ENCODE results near the gene RALA. TPM values are rescaled to one million over a fixed set of nuclear protein-coding genes. Genes with fewer than 3 reads are reported as not detected.

The RALA gene
- total and polyA plus RNA-seq, 7 experiments from 2014 or later, result 24.8 to 48.2 (median 40.2) TPM

GRCh38 chr7:39608278-39608677 is 15.1 kb upstream of the RALA start:
- Mint-ChIP-seq H3K27me3 (peaks cover 0 to 23% (median 15%) of the 10 kb centered on the region in 5 donors), H3K9me3 (peaks cover 0 to 12% (median 4%) of the 10 kb centered on the region in 11 donors), H3K36me3 (peaks cover 0 to 18% (median 7%) of the 10 kb centered on the region in 5 donors), H3K27ac (peak overlapping the region in 6 of 9 donors; percentile 30 to 77 (median 58)), H3K4me1 (peaks cover 21 to 75% (median 65%) of the 10 kb centered on the region in 7 donors), H3K4me3 (peak overlapping the region in 9 of 10 donors; percentile 1 to 67 (median 43))
- H3K9me3 ChIP-seq (ENCODE audit: control insufficient read depth in 2 of 3, low read length in 3 of 3), result no peaks in the 10 kb centered on the region
- peaks cover 0 to 22% of the 10 kb centered on the region in 2 donors for H3K4me1 ChIP-seq (ENCODE audit: control insufficient read depth in 2 of 2, insufficient read depth in 2 of 2, low read length in 2 of 2)
- ATAC-seq, result no peak
- ChIA-PET CTCF (no interaction called here), POLR2A (interaction anchor here (0.5 to 2.3 kb wide), 5 partner anchors 12 to 127 kb away, joined by 3 to 7 read pairs (median 4); no protein-coding TSS in a partner anchor)
- H3K27ac ChIP-seq (ENCODE audit: low read depth, low read length), result no peak overlapping the region
- H3K27me3 ChIP-seq (ENCODE audit: control insufficient read depth in 2 of 2, insufficient read depth in 2 of 2, low read length in 2 of 2), result no peaks in the 10 kb centered on the region
- intact Hi-C loops (cut with micrococcal nuclease), result loop anchor here (2.0 to 10.0 kb wide), 2 partner anchors 15 to 1433 kb away; partner anchors contain the start of genes RALA (in 1 of the 2) and STARD3NL (in 1 of the 2)
- H3K36me3 ChIP-seq (ENCODE audit: control insufficient read depth in 2 of 3, insufficient read depth in 3 of 3, low read length in 3 of 3), result no peaks in the 10 kb centered on the region
- DNase-seq, result no peak
- no peak overlapping the region for H3K4me3 ChIP-seq (ENCODE audit: low read length)

GRCh38 chr7:39609113-39609934 is 14.0 kb upstream of the RALA start:
- Mint-ChIP-seq H3K27ac (peak overlapping the region in 8 of 9 donors; percentile 13 to 81 (median 75)), H3K4me1 (peaks cover 15 to 64% (median 56%) of the 10 kb centered on the region in 7 donors), H3K4me3 (peak overlapping the region; percentile 64 to 87 (median 76)), H3K9me3 (peaks cover 0 to 7% (median 3%) of the 10 kb centered on the region in 11 donors), H3K27me3 (peaks cover 0 to 28% (median 19%) of the 10 kb centered on the region in 5 donors), H3K36me3 (peaks cover 0 to 14% (median 7%) of the 10 kb centered on the region in 5 donors)
- intact Hi-C loops (cut with micrococcal nuclease), result loop anchor here (1.0 to 10.0 kb wide), 3 partner anchors 13 to 1435 kb away; partner anchors contain the start of genes RALA (in 1 of the 2) and STARD3NL (in 1 of the 2)
- H3K27ac ChIP-seq (ENCODE audit: low read depth, low read length), result no peak overlapping the region
- ATAC-seq, result peak; percentile 68
- H3K9me3 ChIP-seq (ENCODE audit: control insufficient read depth in 2 of 3, low read length in 3 of 3), result no peaks in the 10 kb centered on the region
- H3K27me3 ChIP-seq (ENCODE audit: control insufficient read depth in 2 of 2, insufficient read depth in 2 of 2, low read length in 2 of 2), result no peaks in the 10 kb centered on the region
- H3K4me3 ChIP-seq (ENCODE audit: low read length), result peak overlapping the region; percentile 22
- no peaks in the 10 kb centered on the region for H3K36me3 ChIP-seq (ENCODE audit: control insufficient read depth in 2 of 3, insufficient read depth in 3 of 3, low read length in 3 of 3)
- ChIA-PET POLR2A (interaction anchor here (0.6 to 3.6 kb wide), 10 partner anchors 9 to 525 kb away, joined by 3 to 23 read pairs (median 4); partner anchors contain the start of genes MPLKIP and RALA), CTCF (interaction anchor here (0.6 to 2.8 kb wide), 3 partner anchors 13 to 1429 kb away, joined by 4 to 11 read pairs (median 5); partner anchors contain the start of gene RALA)
- peaks cover 0 to 22% of the 10 kb centered on the region in 2 donors for H3K4me1 ChIP-seq (ENCODE audit: control insufficient read depth in 2 of 2, insufficient read depth in 2 of 2, low read length in 2 of 2)
- peak in 4 of 9 donors; percentile 15 to 21 (median 18) for DNase-seq

- Mint-ChIP-seq H3K27ac (peak overlapping the region in 6 of 9 donors; percentile 60 to 80 (median 76)), H3K27me3 (peaks cover 0 to 28% (median 19%) of the 10 kb centered on the region in 5 donors)
- no peak for ATAC-seq
Measured at GRCh38 chr7:39609935-39610263, 13.5 kb upstream of the RALA start.

GRCh38 chr7:39613577-39613976 is 9.8 kb upstream of the RALA start:
- DNase-seq, result no peak
- peaks cover 5 to 22% (median 19%) of the 10 kb centered on the region in 7 donors for H3K4me1 Mint-ChIP-seq
- H3K9me3 Mint-ChIP-seq, result no peaks in the 10 kb centered on the region
- no peak overlapping the region for H3K4me3 Mint-ChIP-seq
- intact Hi-C loops (cut with micrococcal nuclease), result no loop called here
- ATAC-seq, result no peak
- POLR2A ChIA-PET, result interaction anchor here (1.2 to 1.5 kb wide), 2 partner anchors 13 to 58 kb away, joined by 3 to 5 read pairs; no protein-coding TSS in a partner anchor
- H3K27me3 Mint-ChIP-seq, result peaks cover 0 to 43% (median 24%) of the 10 kb centered on the region in 5 donors
- CTCF ChIA-PET, result interaction anchor here (1.1 kb wide), 1 partner anchor 10 kb away, joined by 3 read pairs; the partner anchor contains the start of gene RALA
- Histone ChIP-seq H3K27me3 (ENCODE audit: control insufficient read depth in 2 of 2, insufficient read depth in 2 of 2, low read length in 2 of 2) (no peaks in the 10 kb centered on the region), H3K4me3 (ENCODE audit: low read length) (no peak overlapping the region), H3K36me3 (ENCODE audit: control insufficient read depth in 2 of 3, insufficient read depth in 3 of 3, low read length in 3 of 3) (no peaks in the 10 kb centered on the region), H3K27ac (ENCODE audit: low read depth, low read length) (no peak overlapping the region), H3K9me3 (ENCODE audit: control insufficient read depth in 2 of 3, low read length in 3 of 3) (no peaks in the 10 kb centered on the region), H3K4me1 (ENCODE audit: control insufficient read depth in 2 of 2, insufficient read depth in 2 of 2, low read length in 2 of 2) (peaks cover 0 to 7% of the 10 kb centered on the region in 2 donors)
- H3K36me3 Mint-ChIP-seq, result peaks cover 0 to 4% (median 3%) of the 10 kb centered on the region in 5 donors
- no peak overlapping the region for H3K27ac Mint-ChIP-seq

More at GRCh38 chr7:39609935-39610263, 13.5 kb upstream of the RALA start:
- Mint-ChIP-seq H3K4me1 (peaks cover 15 to 59% (median 52%) of the 10 kb centered on the region in 7 donors), H3K36me3 (peaks cover 0 to 14% (median 7%) of the 10 kb centered on the region in 5 donors), H3K9me3 (peaks cover 0 to 7% (median 3%) of the 10 kb centered on the region in 11 donors), H3K4me3 (peak overlapping the region; percentile 48 to 87 (median 74))
- ChIA-PET CTCF (interaction anchor here (1.4 to 2.8 kb wide), 2 partner anchors 12 to 30 kb away, joined by 5 to 11 read pairs; partner anchors contain the start of gene RALA), POLR2A (interaction anchor here (0.6 to 3.6 kb wide), 8 partner anchors 8 to 524 kb away, joined by 3 to 23 read pairs (median 3); partner anchors contain the start of genes MPLKIP and RALA)
- Histone ChIP-seq H3K27ac (ENCODE audit: low read depth, low read length) (no peak overlapping the region), H3K4me1 (ENCODE audit: control insufficient read depth in 2 of 2, insufficient read depth in 2 of 2, low read length in 2 of 2) (peaks cover 0 to 22% of the 10 kb centered on the region in 2 donors), H3K27me3 (ENCODE audit: control insufficient read depth in 2 of 2, insufficient read depth in 2 of 2, low read length in 2 of 2) (no peaks in the 10 kb centered on the region), H3K9me3 (ENCODE audit: control insufficient read depth in 2 of 3, low read length in 3 of 3) (no peaks in the 10 kb centered on the region), H3K4me3 (ENCODE audit: low read length) (peak overlapping the region; percentile 22), H3K36me3 (ENCODE audit: control insufficient read depth in 2 of 3, insufficient read depth in 3 of 3, low read length in 3 of 3) (no peaks in the 10 kb centered on the region)
- intact Hi-C loops (cut with micrococcal nuclease), result loop anchor here (1.0 to 10.0 kb wide), 3 partner anchors 13 to 1435 kb away; partner anchors contain the start of genes RALA (in 1 of the 2) and STARD3NL (in 1 of the 2)
- peak in 1 of 9 donors; percentile 27 for DNase-seq

GRCh38 chr7:39614299-39614698 is 9.1 kb upstream of the RALA start:
- Histone ChIP-seq H3K27me3 (ENCODE audit: control insufficient read depth in 2 of 2, insufficient read depth in 2 of 2, low read length in 2 of 2) (no peaks in the 10 kb centered on the region), H3K36me3 (ENCODE audit: control insufficient read depth in 2 of 3, insufficient read depth in 3 of 3, low read length in 3 of 3) (no peaks in the 10 kb centered on the region), H3K4me3 (ENCODE audit: low read length) (no peak overlapping the region), H3K9me3 (ENCODE audit: control insufficient read depth in 2 of 3, low read length in 3 of 3) (no peaks in the 10 kb centered on the region), H3K4me1 (ENCODE audit: control insufficient read depth in 2 of 2, insufficient read depth in 2 of 2, low read length in 2 of 2) (peaks cover 0 to under 1% of the 10 kb centered on the region in 2 donors), H3K27ac (ENCODE audit: low read depth, low read length) (no peak overlapping the region)
- no peak for DNase-seq
- H3K27me3 Mint-ChIP-seq, result peaks cover 0 to 40% (median 20%) of the 10 kb centered on the region in 5 donors
- no peaks in the 10 kb centered on the region for H3K9me3 Mint-ChIP-seq
- POLR2A ChIA-PET, result interaction anchor here (0.6 to 1.2 kb wide), 2 partner anchors 57 to 136 kb away, joined by 4 to 5 read pairs; no protein-coding TSS in a partner anchor
- ATAC-seq, result no peak
- H3K4me1 Mint-ChIP-seq, result peaks cover under 1 to 15% (median 13%) of the 10 kb centered on the region in 7 donors
- H3K36me3 Mint-ChIP-seq, result peaks cover 0 to 3% (median 3%) of the 10 kb centered on the region in 5 donors
- peak overlapping the region in 1 of 9 donors; percentile 38 for H3K27ac Mint-ChIP-seq
- intact Hi-C loops (cut with micrococcal nuclease), result no loop called here
- H3K4me3 Mint-ChIP-seq, result no peak overlapping the region
- CTCF ChIA-PET, result no interaction called here

- CTCF ChIA-PET, result no interaction called here
Measured at GRCh38 chr7:39615350-39615975, 7.9 kb upstream of the RALA start.

More at GRCh38 chr7:39615350-39615975, 7.9 kb upstream of the RALA start:
- H3K4me3 Mint-ChIP-seq, result no peak overlapping the region
- H3K27me3 Mint-ChIP-seq, result peaks cover 0 to 36% (median 13%) of the 10 kb centered on the region in 5 donors
- H3K27me3 ChIP-seq (ENCODE audit: control insufficient read depth in 2 of 2, insufficient read depth in 2 of 2, low read length in 2 of 2), result no peaks in the 10 kb centered on the region
- no peaks in the 10 kb centered on the region for H3K9me3 ChIP-seq (ENCODE audit: control insufficient read depth in 2 of 3, low read length in 3 of 3)
- no peak for ATAC-seq
- intact Hi-C loops (cut with micrococcal nuclease), result no loop called here
- no peak overlapping the region for H3K27ac ChIP-seq (ENCODE audit: low read depth, low read length)
- peak overlapping the region in 1 of 9 donors; percentile 21 for H3K27ac Mint-ChIP-seq
- no peaks in the 10 kb centered on the region for H3K9me3 Mint-ChIP-seq
- H3K36me3 ChIP-seq (ENCODE audit: control insufficient read depth in 2 of 3, insufficient read depth in 3 of 3, low read length in 3 of 3), result no peaks in the 10 kb centered on the region
- H3K36me3 Mint-ChIP-seq, result peaks cover 0 to 3% (median 0%) of the 10 kb centered on the region in 5 donors
- no peak for DNase-seq
- no peaks in the 10 kb centered on the region for H3K4me1 ChIP-seq (ENCODE audit: control insufficient read depth in 2 of 2, insufficient read depth in 2 of 2, low read length in 2 of 2)
- POLR2A ChIA-PET, result interaction anchor here (2.2 kb wide), 1 partner anchor 9 kb away, joined by 6 read pairs; no protein-coding TSS in a partner anchor
- H3K4me1 Mint-ChIP-seq, result peaks cover 0 to 3% (median 2%) of the 10 kb centered on the region in 7 donors
- H3K4me3 ChIP-seq (ENCODE audit: low read length), result no peak overlapping the region

Data from naive thymus-derived CD4-positive, alpha-beta T cell (primary cell).